ENCODE results near the gene SEMA4A. TPM values are rescaled to one million over a fixed set of nuclear protein-coding genes. Genes with fewer than 3 reads are reported as not detected.
"Not testable (repeated sequence)": the region's sequence is repeated elsewhere in the genome, so short reads cannot be mapped to it uniquely, and the experiment has no call there.

SEMA4A gene
- total and polyA plus RNA-seq, 2 donors: 6.4 to 14.8 TPM

DNA sequence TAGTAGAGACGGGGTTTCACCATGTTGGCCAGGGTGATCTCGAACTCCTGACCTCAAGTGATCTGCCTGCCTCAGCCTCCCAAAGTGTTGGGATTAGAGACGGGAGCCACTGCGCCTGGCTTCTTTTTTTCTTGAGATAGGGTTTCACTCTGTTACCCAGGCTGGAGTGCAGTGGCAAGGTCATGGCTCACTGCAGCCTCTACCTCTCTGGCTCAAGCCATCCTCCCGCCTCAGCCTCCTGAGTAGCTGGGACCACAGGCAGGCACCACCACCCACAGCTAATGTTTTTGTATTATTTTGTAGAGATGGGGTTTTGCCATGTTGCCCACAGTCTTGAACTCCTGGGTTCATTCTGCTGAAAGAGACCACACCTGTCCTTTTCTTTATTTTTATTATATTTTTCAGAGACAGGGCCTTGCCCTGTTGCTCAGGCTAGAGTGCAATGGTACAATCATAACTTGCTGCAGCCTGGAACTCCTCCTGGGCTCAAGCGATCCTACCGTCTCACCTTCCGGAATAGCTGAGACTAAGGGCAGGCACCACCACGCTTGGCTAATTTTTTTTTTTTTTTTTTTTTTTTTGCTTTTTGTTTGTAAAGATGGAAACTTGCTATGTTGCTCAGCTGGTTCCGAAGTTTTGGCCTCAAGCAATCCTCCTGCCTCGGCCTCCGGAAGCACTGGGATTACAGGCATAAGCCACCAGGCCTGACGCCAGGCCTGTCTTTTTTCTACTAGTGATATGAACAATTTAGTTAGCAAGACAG, 35.8 kb upstream of the SEMA4A start:
- H3K4me3 ChIP-seq (ENCODE audit: low read length in 2 of 2): no peak overlapping the region
- no peaks in the 10 kb centered on the region for H3K36me3 ChIP-seq (ENCODE audit: control insufficient read depth in 2 of 2, insufficient read depth in 2 of 2, low read length in 1 of 2)
- H3K27me3 ChIP-seq (ENCODE audit: control insufficient read depth in 2 of 2, insufficient read depth in 1 of 2, low read length in 1 of 2): peaks cover 37 to 83% of the 10 kb centered on the region in 2 donors
- 94% methylated on average over 13 of the region's 13 CpGs for WGBS
- H3K9me3 ChIP-seq (ENCODE audit: control insufficient read depth in 2 of 2, insufficient read depth in 1 of 2, low read length in 1 of 2): no peaks in the 10 kb centered on the region
- DNase-seq (ENCODE audit: low read depth in 6 of 9, low spot score in 9 of 9): no peak
- no peak overlapping the region for H3K27ac ChIP-seq (ENCODE audit: low read depth in 1 of 2, low read length in 1 of 2)
- peaks cover 0 to 23% of the 10 kb centered on the region in 2 donors for H3K4me1 ChIP-seq (ENCODE audit: control insufficient read depth in 2 of 2, insufficient read depth in 2 of 2, low read length in 2 of 2)

GRCh38 chr1:156118177-156118868, 35.1 kb upstream of the SEMA4A start:
- 92% methylated on average over 8 of the region's 8 CpGs for WGBS
- Histone ChIP-seq H3K4me1 (ENCODE audit: control insufficient read depth in 2 of 2, insufficient read depth in 2 of 2, low read length in 2 of 2) (peaks cover 0 to 31% of the 10 kb centered on the region in 2 donors), H3K27me3 (ENCODE audit: control insufficient read depth in 2 of 2, insufficient read depth in 1 of 2, low read length in 1 of 2) (peaks cover 36 to 83% of the 10 kb centered on the region in 2 donors), H3K27ac (ENCODE audit: low read depth in 1 of 2, low read length in 1 of 2) (peak overlapping the region in 1 of 2 donors; percentile 40), H3K4me3 (ENCODE audit: low read length in 2 of 2) (no peak overlapping the region), H3K9me3 (ENCODE audit: control insufficient read depth in 2 of 2, insufficient read depth in 1 of 2, low read length in 1 of 2) (no peaks in the 10 kb centered on the region), H3K36me3 (ENCODE audit: control insufficient read depth in 2 of 2, insufficient read depth in 2 of 2, low read length in 1 of 2) (no peaks in the 10 kb centered on the region)
- no peak for DNase-seq (ENCODE audit: low read depth in 6 of 9, low spot score in 9 of 9)

DNA sequence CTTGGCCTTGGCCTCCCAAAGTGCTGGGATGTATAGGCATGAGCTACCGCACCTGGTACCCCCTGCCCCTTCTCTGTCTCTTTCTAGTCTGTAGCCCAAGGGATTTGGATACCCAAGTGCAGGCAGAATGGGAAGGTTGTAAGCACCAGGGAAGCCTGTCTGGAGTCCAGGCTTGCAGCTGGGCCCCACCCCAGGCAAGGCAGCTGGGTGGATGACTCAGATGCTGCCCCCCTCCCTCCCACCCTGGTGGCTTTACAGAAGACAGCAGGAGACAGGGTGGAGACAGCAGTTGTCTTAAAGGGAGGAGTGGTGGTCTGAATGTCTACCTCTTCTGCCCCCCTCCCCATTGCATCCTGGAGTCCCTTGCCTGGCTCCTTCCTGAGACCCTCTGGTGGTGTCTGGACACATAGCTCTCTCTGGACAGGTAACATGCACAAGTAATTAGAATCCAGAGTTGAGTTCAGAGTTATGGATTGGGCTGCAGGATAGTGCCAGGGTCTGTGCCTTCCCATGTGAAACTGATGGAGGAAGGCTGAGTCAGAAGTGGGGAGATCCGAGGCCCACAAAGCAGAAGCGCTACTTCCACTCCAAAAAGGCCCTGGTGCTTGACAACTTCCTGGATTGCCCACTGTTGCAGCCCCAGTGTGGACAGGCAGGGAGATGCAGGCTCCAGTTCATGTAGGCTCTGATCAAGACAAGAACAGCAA, 33.7 kb upstream of the SEMA4A start:
- Histone ChIP-seq H3K9me3 (ENCODE audit: control insufficient read depth in 2 of 2, insufficient read depth in 1 of 2, low read length in 1 of 2) (no peaks in the 10 kb centered on the region), H3K27ac (ENCODE audit: low read depth in 1 of 2, low read length in 1 of 2) (peak overlapping the region in 1 of 2 donors; percentile 18), H3K27me3 (ENCODE audit: control insufficient read depth in 2 of 2, insufficient read depth in 1 of 2, low read length in 1 of 2) (peaks cover 24 to 78% of the 10 kb centered on the region in 2 donors), H3K4me1 (ENCODE audit: control insufficient read depth in 2 of 2, insufficient read depth in 2 of 2, low read length in 2 of 2) (peaks cover 3 to 35% of the 10 kb centered on the region in 2 donors), H3K36me3 (ENCODE audit: control insufficient read depth in 2 of 2, insufficient read depth in 2 of 2, low read length in 1 of 2) (no peaks in the 10 kb centered on the region), H3K4me3 (ENCODE audit: low read length in 2 of 2) (no peak overlapping the region)
- whole genome bisulfite sequencing: 57% methylated on average over 3 of the region's 3 CpGs
- DNase-seq (ENCODE audit: low read depth in 6 of 9, low spot score in 9 of 9): no peak

DNA sequence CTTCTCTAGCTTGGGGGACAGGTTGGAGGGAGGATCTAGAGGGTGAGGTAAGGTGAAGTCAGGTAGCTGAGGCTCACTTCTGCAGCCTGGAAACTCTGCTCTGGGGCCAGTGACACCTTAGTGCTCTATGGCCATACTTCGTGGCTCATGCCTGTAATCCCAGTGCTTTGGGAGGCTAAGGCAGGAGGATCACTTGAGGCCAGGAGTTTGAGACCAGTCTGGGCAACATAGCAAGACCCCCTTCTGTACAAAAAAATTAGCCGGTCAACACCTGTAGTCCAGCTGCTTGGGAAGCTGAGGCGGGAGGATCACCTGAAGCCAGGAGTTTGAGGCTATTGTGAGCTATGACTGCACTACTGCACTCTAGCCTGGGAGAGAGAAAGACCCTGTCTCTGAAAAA, 33.1 kb upstream of the SEMA4A start:
- WGBS: 97% methylated on average over 3 of the region's 3 CpGs
- peaks cover 3 to 35% of the 10 kb centered on the region in 2 donors for H3K4me1 ChIP-seq (ENCODE audit: control insufficient read depth in 2 of 2, insufficient read depth in 2 of 2, low read length in 2 of 2)
- H3K27me3 ChIP-seq (ENCODE audit: control insufficient read depth in 2 of 2, insufficient read depth in 1 of 2, low read length in 1 of 2): peaks cover 18 to 76% of the 10 kb centered on the region in 2 donors
- no peak overlapping the region for H3K4me3 ChIP-seq (ENCODE audit: low read length in 2 of 2)
- H3K36me3 ChIP-seq (ENCODE audit: control insufficient read depth in 2 of 2, insufficient read depth in 2 of 2, low read length in 1 of 2): no peaks in the 10 kb centered on the region
- no peak for DNase-seq (ENCODE audit: low read depth in 6 of 9, low spot score in 9 of 9)
- H3K27ac ChIP-seq (ENCODE audit: low read depth in 1 of 2, low read length in 1 of 2): peak overlapping the region in 1 of 2 donors; percentile 13
- no peaks in the 10 kb centered on the region for H3K9me3 ChIP-seq (ENCODE audit: control insufficient read depth in 2 of 2, insufficient read depth in 1 of 2, low read length in 1 of 2)

DNA sequence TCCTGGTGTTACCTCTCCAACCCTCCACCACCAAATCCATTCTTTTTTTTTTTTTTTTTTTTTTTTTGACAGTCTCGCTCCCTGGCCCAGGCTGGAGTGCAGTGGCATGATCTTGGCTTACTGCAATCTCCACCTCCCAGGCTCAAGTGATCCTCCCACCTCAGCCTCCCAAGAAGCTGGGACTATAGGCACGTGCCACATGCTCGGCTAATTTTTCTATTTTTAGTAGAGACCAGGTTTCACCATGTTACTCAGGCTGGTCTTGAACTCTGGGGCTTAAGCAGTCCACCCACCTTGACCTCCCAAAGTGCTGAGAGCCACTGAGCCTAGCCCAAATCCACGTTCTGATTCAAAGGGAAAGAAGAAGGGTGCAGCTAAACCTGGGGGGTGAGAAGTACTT, 32.4 kb upstream of the SEMA4A start:
- not testable (repeated sequence) for H3K4me3 ChIP-seq (ENCODE audit: low read length in 2 of 2); DNase-seq (ENCODE audit: low read depth in 6 of 9, low spot score in 9 of 9); H3K36me3 ChIP-seq (ENCODE audit: control insufficient read depth in 2 of 2, insufficient read depth in 2 of 2, low read length in 1 of 2); H3K27ac ChIP-seq (ENCODE audit: low read depth in 1 of 2, low read length in 1 of 2); H3K9me3 ChIP-seq (ENCODE audit: control insufficient read depth in 2 of 2, insufficient read depth in 1 of 2, low read length in 1 of 2)
- Histone ChIP-seq H3K27me3 (ENCODE audit: control insufficient read depth in 2 of 2, insufficient read depth in 1 of 2, low read length in 1 of 2) (peaks cover 11 to 70% of the 10 kb centered on the region in 2 donors), H3K4me1 (ENCODE audit: control insufficient read depth in 2 of 2, insufficient read depth in 2 of 2, low read length in 2 of 2) (peaks cover 3 to 37% of the 10 kb centered on the region in 2 donors)
- 90% methylated on average over 4 of the region's 4 CpGs for WGBS

- no peak for DNase-seq (ENCODE audit: low read depth in 6 of 9, low spot score in 9 of 9)
- H3K4me3 ChIP-seq (ENCODE audit: low read length in 2 of 2): no peak overlapping the region
- WGBS: 91% methylated on average over 4 of the region's 4 CpGs
- H3K36me3 ChIP-seq (ENCODE audit: control insufficient read depth in 2 of 2, insufficient read depth in 2 of 2, low read length in 1 of 2): no peaks in the 10 kb centered on the region
- H3K27ac ChIP-seq (ENCODE audit: low read depth in 1 of 2, low read length in 1 of 2): no peak overlapping the region
- no peaks in the 10 kb centered on the region for H3K9me3 ChIP-seq (ENCODE audit: control insufficient read depth in 2 of 2, insufficient read depth in 1 of 2, low read length in 1 of 2)
- peaks cover 4 to 42% of the 10 kb centered on the region in 2 donors for H3K4me1 ChIP-seq (ENCODE audit: control insufficient read depth in 2 of 2, insufficient read depth in 2 of 2, low read length in 2 of 2)
- peaks cover 6 to 70% of the 10 kb centered on the region in 2 donors for H3K27me3 ChIP-seq (ENCODE audit: control insufficient read depth in 2 of 2, insufficient read depth in 1 of 2, low read length in 1 of 2)
These were observed 31.9 kb upstream of the SEMA4A start for GRCh38 chr1:156121457-156121856.

GRCh38 chr1:156122086-156122485, 31.3 kb upstream of the SEMA4A start:
- Histone ChIP-seq H3K36me3 (ENCODE audit: control insufficient read depth in 2 of 2, insufficient read depth in 2 of 2, low read length in 1 of 2) (no peaks in the 10 kb centered on the region), H3K27ac (ENCODE audit: low read depth in 1 of 2, low read length in 1 of 2) (peak overlapping the region in 1 of 2 donors; percentile 10), H3K4me3 (ENCODE audit: low read length in 2 of 2) (no peak overlapping the region), H3K4me1 (ENCODE audit: control insufficient read depth in 2 of 2, insufficient read depth in 2 of 2, low read length in 2 of 2) (peaks cover 10 to 48% of the 10 kb centered on the region in 2 donors), H3K27me3 (ENCODE audit: control insufficient read depth in 2 of 2, insufficient read depth in 1 of 2, low read length in 1 of 2) (peaks cover 5 to 69% of the 10 kb centered on the region in 2 donors), H3K9me3 (ENCODE audit: control insufficient read depth in 2 of 2, insufficient read depth in 1 of 2, low read length in 1 of 2) (no peaks in the 10 kb centered on the region)
- WGBS: 92% methylated on average over 4 of the region's 4 CpGs
- no peak for DNase-seq (ENCODE audit: low read depth in 6 of 9, low spot score in 9 of 9)

GRCh38 chr1:156122519-156123355, 30.6 kb upstream of the SEMA4A start:
- no peak for DNase-seq (ENCODE audit: low read depth in 6 of 9, low spot score in 9 of 9)
- peaks cover 5 to 63% of the 10 kb centered on the region in 2 donors for H3K27me3 ChIP-seq (ENCODE audit: control insufficient read depth in 2 of 2, insufficient read depth in 1 of 2, low read length in 1 of 2)
- peak overlapping the region; percentile 87 to 88 for H3K27ac ChIP-seq (ENCODE audit: low read depth in 1 of 2, low read length in 1 of 2)
- WGBS: 85% methylated on average over 14 of the region's 14 CpGs
- H3K4me1 ChIP-seq (ENCODE audit: control insufficient read depth in 2 of 2, insufficient read depth in 2 of 2, low read length in 2 of 2): peaks cover 15 to 54% of the 10 kb centered on the region in 2 donors
- H3K4me3 ChIP-seq (ENCODE audit: low read length in 2 of 2): no peak overlapping the region
- H3K9me3 ChIP-seq (ENCODE audit: control insufficient read depth in 2 of 2, insufficient read depth in 1 of 2, low read length in 1 of 2): no peaks in the 10 kb centered on the region
- H3K36me3 ChIP-seq (ENCODE audit: control insufficient read depth in 2 of 2, insufficient read depth in 2 of 2, low read length in 1 of 2): no peaks in the 10 kb centered on the region
